ENCODE measurements around the gene BUD23.

The BUD23 gene

DNA sequence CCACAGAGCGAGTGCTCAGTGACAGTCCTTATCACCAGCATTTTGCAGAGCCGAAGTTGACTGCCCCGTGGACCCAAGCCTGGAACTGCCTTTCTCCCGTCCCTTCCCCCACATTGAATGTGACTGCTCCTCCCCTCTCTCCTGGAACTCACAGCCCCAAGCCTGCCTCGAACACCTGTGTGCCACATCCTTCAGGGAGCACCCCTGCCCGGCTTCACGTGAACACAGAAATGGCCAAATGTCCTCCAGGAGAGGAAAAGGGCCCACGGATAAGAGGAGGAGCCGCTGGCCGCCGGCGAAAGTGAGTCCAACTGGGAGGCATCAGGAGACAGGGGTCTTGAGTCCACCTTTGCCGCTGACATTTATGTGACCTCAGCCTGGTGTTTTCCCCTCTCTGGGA, 19.8 kb downstream of the BUD23 start:
- ATAC-seq (ENCODE audit: low read depth) (no peak), DNase-seq (ENCODE audit: low spot score) (no peak)
- H3K4me1 ChIP-seq (ENCODE audit: insufficient read depth, poor library complexity, severe bottlenecking): peaks cover 29% of the 10 kb centered on the region
- peaks cover 38% of the 10 kb centered on the region for H3K36me3 ChIP-seq (ENCODE audit: low read depth)
- H3K27ac ChIP-seq (ENCODE audit: poor library complexity, severe bottlenecking): no peak overlapping the region
- no peak overlapping the region for H3K4me3 ChIP-seq (ENCODE audit: severe bottlenecking)
- TF ChIP-seq, protein P1, sequence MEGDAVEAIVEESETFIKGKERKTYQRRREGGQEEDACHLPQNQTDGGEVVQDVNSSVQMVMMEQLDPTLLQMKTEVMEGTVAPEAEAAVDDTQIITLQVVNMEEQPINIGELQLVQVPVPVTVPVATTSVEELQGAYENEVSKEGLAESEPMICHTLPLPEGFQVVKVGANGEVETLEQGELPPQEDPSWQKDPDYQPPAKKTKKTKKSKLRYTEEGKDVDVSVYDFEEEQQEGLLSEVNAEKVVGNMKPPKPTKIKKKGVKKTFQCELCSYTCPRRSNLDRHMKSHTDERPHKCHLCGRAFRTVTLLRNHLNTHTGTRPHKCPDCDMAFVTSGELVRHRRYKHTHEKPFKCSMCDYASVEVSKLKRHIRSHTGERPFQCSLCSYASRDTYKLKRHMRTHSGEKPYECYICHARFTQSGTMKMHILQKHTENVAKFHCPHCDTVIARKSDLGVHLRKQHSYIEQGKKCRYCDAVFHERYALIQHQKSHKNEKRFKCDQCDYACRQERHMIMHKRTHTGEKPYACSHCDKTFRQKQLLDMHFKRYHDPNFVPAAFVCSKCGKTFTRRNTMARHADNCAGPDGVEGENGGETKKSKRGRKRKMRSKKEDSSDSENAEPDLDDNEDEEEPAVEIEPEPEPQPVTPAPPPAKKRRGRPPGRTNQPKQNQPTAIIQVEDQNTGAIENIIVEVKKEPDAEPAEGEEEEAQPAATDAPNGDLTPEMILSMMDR (IDR thresholded peaks at IDR 0.05; ENCODE audit: poor library complexity, severe bottlenecking): no peak
- no peaks in the 10 kb centered on the region for H3K9me3 ChIP-seq (ENCODE audit: severe bottlenecking)
- H3K27me3 ChIP-seq (ENCODE audit: insufficient read depth, poor library complexity, severe bottlenecking): no peaks in the 10 kb centered on the region

DNA sequence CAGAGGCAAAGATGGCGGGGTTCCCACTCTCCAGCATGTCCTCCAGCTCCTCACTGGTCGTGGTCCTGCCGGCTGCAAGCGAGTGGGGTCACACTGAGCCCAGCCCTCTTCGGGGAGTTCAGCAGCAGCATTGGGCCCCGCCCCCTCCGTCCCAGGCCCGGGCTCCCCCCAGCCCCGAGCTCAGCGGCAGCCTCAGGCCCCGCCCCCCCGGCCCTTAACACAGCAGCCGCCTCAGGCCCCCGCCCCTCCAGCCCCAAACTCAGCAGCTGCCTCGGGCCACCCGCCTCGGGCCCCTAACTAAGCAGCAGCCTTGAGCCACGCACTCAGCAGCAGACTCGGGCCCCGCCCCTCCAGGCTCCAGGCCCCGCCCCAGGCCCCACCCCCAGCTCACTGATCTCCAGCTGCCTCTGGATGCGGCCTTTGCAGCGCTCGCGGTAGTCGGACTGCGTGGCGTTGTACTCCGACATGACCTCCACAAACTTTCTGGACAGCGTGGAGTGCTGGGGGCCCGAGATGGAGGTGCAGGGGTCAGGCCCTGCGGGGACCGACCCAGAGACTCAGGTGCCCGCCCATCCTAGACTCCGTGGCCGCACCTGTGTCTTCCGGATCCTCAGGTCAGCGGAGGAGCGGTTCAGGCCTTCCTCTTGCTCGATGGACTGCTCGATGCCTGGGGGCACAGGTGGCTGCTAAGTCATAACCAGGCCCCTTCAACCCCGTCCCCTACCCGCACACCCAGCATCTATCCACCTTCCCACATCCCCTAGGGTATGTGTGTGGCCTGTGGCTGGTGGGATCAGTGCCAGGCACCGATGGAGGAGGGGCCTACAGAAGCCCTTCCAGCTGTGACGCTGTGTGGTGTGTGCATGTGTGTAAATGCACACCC, 20.6 kb downstream of the BUD23 start:
- Histone ChIP-seq H3K36me3 (ENCODE audit: low read depth) (peaks cover 36% of the 10 kb centered on the region), H3K4me3 (ENCODE audit: severe bottlenecking) (no peak overlapping the region), H3K27me3 (ENCODE audit: insufficient read depth, poor library complexity, severe bottlenecking) (no peaks in the 10 kb centered on the region), H3K4me1 (ENCODE audit: insufficient read depth, poor library complexity, severe bottlenecking) (peaks cover 29% of the 10 kb centered on the region), H3K27ac (ENCODE audit: poor library complexity, severe bottlenecking) (peak overlapping the region; percentile 72), H3K9me3 (ENCODE audit: severe bottlenecking) (no peaks in the 10 kb centered on the region)
- no peak for DNase-seq (ENCODE audit: low spot score)
- TF ChIP-seq, protein P1 (IDR thresholded peaks at IDR 0.05; ENCODE audit: poor library complexity, severe bottlenecking): no peak
- no peak for ATAC-seq (ENCODE audit: low read depth)

DNA sequence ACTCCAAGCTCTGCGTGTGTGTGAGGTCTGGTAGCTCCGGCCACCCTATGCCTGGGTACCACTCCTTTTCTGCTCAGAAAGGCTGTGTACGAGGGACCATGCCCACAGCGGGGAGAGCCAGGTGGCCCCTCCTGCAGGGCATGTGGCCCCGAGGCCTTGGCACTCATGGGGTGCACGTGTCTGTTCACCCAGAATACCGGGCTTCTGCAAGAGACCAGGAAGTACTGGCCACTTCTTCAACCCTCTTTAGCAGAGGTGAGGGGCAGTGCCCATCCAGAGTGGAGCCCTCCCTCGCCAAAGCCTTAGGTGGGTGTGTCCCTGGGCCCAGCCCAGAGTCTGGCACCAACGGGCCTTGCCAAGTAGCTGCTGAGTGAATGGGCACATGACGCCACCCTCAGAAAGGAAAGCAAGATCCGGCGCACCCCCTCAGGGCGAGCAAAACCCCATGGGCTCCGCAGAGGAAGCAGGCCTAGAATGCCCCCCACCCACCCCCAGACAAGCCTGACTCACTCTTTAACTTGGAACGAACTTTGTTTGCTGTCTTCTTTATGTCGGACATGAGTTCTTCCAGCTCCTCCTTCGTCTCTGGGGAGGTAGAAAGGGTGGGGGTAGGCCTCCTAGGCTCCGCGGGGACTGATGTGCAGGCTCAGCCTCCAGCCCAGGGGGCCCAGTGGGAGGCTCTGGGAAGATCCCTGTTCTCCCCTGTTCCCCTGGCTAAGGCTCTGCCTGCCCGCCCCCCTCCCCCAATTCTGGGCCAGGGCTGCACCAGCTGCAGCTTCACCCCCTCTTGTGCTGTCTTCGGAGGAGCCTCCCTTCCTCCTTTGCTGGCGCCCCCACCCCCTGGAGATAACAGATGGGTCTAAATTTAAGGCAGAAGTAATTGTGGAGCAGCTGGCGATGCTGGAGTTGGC, 21.5 kb downstream of the BUD23 start:
- peak overlapping the region; percentile 72 for H3K27ac ChIP-seq (ENCODE audit: poor library complexity, severe bottlenecking)
- H3K4me1 ChIP-seq (ENCODE audit: insufficient read depth, poor library complexity, severe bottlenecking): peaks cover 29% of the 10 kb centered on the region
- no peaks in the 10 kb centered on the region for H3K9me3 ChIP-seq (ENCODE audit: severe bottlenecking)
- DNase-seq (ENCODE audit: low spot score) (no peak), ATAC-seq (ENCODE audit: low read depth) (peak; percentile 62)
- no peak overlapping the region for H3K4me3 ChIP-seq (ENCODE audit: severe bottlenecking)
- peaks cover 36% of the 10 kb centered on the region for H3K36me3 ChIP-seq (ENCODE audit: low read depth)
- TF ChIP-seq, protein P1 (IDR thresholded peaks at IDR 0.05; ENCODE audit: poor library complexity, severe bottlenecking): no peak
- H3K27me3 ChIP-seq (ENCODE audit: insufficient read depth, poor library complexity, severe bottlenecking): no peaks in the 10 kb centered on the region

DNA sequence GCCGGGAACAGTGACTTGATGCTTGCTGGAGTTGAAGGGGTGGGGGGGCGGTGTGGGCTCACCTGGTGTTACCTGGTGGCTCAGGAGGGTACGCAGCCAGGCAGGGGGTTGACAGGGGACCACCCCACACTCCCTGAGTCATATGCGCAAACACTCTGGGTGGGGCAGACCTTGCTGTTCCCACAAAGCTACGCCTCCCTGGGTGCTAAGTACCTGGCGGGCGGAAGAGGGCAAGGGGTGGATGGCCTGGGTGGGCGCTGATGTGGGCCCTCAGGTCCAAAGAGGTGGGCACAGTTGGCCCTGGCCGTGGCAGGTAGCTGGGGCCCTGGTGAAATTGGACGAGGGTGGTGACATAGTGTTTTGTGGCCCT, 22.1 kb downstream of the BUD23 start:
- TF ChIP-seq, protein P1 (IDR thresholded peaks at IDR 0.05; ENCODE audit: poor library complexity, severe bottlenecking): no peak
- ATAC-seq (ENCODE audit: low read depth) (no peak), DNase-seq (ENCODE audit: low spot score) (no peak)
- peaks cover 29% of the 10 kb centered on the region for H3K4me1 ChIP-seq (ENCODE audit: insufficient read depth, poor library complexity, severe bottlenecking)
- peaks cover 32% of the 10 kb centered on the region for H3K36me3 ChIP-seq (ENCODE audit: low read depth)
- H3K27ac ChIP-seq (ENCODE audit: poor library complexity, severe bottlenecking): peak overlapping the region; percentile 72
- H3K4me3 ChIP-seq (ENCODE audit: severe bottlenecking): no peak overlapping the region
- H3K27me3 ChIP-seq (ENCODE audit: insufficient read depth, poor library complexity, severe bottlenecking): no peaks in the 10 kb centered on the region
- H3K9me3 ChIP-seq (ENCODE audit: severe bottlenecking): no peaks in the 10 kb centered on the region
